Peyer's patch (tissue), 4 donors: ENCODE results near the gene C7orf33.

Source experiments
- POLR2A ChIP-seq, 2 donors: fragments of 450-650 bp; IDR thresholded peaks; one replicate each; pipeline ENCODE4 v1.5.1; 2017; ENCODE audit warnings: antibody characterized with exemption in 2 of 2, mild to moderate bottlenecking in 2 of 2, moderate library complexity in 2 of 2
- TF ChIP-seq, protein P1 (sequence below), 6 experiments: fragments of 450-650 bp in 4 of 6; fragments of 200-600 bp in 2 of 6; sonication (generic) in 1 of 6; IDR thresholded peaks; one replicate each; pipeline ENCODE4 v1.5.1; 2017 to 2019; ENCODE audit warnings: antibody characterized with exemption in 6 of 6, mild to moderate bottlenecking in 3 of 6, moderate library complexity in 1 of 6

DNA sequence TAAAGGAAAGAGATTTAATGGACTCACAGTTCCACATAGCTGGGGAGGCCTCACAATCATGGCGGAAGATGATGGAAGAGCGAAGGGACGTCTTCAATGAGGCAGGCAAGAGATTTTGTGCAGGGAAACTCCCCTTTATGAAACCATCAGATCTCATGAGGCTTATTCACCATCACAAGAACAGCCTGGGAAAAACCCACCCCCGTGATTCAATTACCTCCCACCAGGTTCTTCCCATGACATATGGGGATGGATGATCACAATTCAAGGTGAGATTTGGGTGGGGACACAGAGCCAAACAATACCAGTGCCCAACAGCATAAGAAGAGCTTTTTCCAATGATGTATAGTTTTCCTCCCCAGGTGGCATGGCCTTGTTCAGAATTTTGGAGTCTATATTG, 11.2 kb upstream of the C7orf33 start:
- TF ChIP-seq POLR2A (IDR thresholded peaks at IDR 0.05) = no peak
- TF ChIP-seq, protein P1, sequence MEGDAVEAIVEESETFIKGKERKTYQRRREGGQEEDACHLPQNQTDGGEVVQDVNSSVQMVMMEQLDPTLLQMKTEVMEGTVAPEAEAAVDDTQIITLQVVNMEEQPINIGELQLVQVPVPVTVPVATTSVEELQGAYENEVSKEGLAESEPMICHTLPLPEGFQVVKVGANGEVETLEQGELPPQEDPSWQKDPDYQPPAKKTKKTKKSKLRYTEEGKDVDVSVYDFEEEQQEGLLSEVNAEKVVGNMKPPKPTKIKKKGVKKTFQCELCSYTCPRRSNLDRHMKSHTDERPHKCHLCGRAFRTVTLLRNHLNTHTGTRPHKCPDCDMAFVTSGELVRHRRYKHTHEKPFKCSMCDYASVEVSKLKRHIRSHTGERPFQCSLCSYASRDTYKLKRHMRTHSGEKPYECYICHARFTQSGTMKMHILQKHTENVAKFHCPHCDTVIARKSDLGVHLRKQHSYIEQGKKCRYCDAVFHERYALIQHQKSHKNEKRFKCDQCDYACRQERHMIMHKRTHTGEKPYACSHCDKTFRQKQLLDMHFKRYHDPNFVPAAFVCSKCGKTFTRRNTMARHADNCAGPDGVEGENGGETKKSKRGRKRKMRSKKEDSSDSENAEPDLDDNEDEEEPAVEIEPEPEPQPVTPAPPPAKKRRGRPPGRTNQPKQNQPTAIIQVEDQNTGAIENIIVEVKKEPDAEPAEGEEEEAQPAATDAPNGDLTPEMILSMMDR (IDR thresholded peaks at IDR 0.05) = no peak
